ENCODE results near the gene LSAMP.

Gene LSAMP

GRCh38 chr3:115862099-115862498 lies 583.2 kb downstream of the LSAMP start:
- no peaks in the 10 kb centered on the region for H3F3A ChIP-seq (ENCODE audit: low read depth)
- no peaks in the 10 kb centered on the region for H3K9me3 ChIP-seq (ENCODE audit: insufficient read depth, low read depth, low read length)
- no peaks in the 10 kb centered on the region for H3K4me1 ChIP-seq (ENCODE audit: insufficient read depth, low read length, poor library complexity, severe bottlenecking)
- no peak overlapping the region for H3K4me2 ChIP-seq (ENCODE audit: low read depth, low read length, poor library complexity, severe bottlenecking)
- H3K27me3 ChIP-seq (ENCODE audit: insufficient read depth, low read length, poor library complexity, severe bottlenecking): no peaks in the 10 kb centered on the region
- no peaks in the 10 kb centered on the region for H3K79me2 ChIP-seq (ENCODE audit: insufficient read depth, low read length)
- H2AFZ ChIP-seq (ENCODE audit: low read length): no peak overlapping the region
- no peak overlapping the region for H3K9ac ChIP-seq (ENCODE audit: low read depth, low read length, poor library complexity, severe bottlenecking)
- H3K4me3 ChIP-seq (ENCODE audit: low read length, poor library complexity, severe bottlenecking): no peak overlapping the region
- no peaks in the 10 kb centered on the region for H3K36me3 ChIP-seq (ENCODE audit: insufficient read depth, low read length)
- H4K20me1 ChIP-seq (ENCODE audit: insufficient read depth, low read length, poor library complexity, severe bottlenecking): no peaks in the 10 kb centered on the region
- TF ChIP-seq EZH2phosphoT487 (IDR thresholded peaks at IDR 0.05; ENCODE audit: borderline replicate concordance) (no peak), CTCF (conservative IDR thresholded peaks at IDR 0.05; ENCODE audit: low read length) (no peak)
- no peaks in the 10 kb centered on the region for H3K9me2 ChIP-seq (replicated peaks; ENCODE audit: low read depth, low read length)

GRCh38 chr3:115861166-115861733 lies 584.0 kb downstream of the LSAMP start:
- no peaks in the 10 kb centered on the region for H3K9me3 ChIP-seq (ENCODE audit: insufficient read depth, low read depth, low read length)
- H3F3A ChIP-seq (ENCODE audit: low read depth): no peaks in the 10 kb centered on the region
- no peak overlapping the region for H3K9ac ChIP-seq (ENCODE audit: low read depth, low read length, poor library complexity, severe bottlenecking)
- no peaks in the 10 kb centered on the region for H3K4me1 ChIP-seq (ENCODE audit: insufficient read depth, low read length, poor library complexity, severe bottlenecking)
- H3K27me3 ChIP-seq (ENCODE audit: insufficient read depth, low read length, poor library complexity, severe bottlenecking): no peaks in the 10 kb centered on the region
- H2AFZ ChIP-seq (ENCODE audit: low read length): no peak overlapping the region
- H3K36me3 ChIP-seq (ENCODE audit: insufficient read depth, low read length): no peaks in the 10 kb centered on the region
- H3K4me3 ChIP-seq (ENCODE audit: low read length, poor library complexity, severe bottlenecking): no peak overlapping the region
- H3K9me2 ChIP-seq (replicated peaks; ENCODE audit: low read depth, low read length): no peaks in the 10 kb centered on the region
- TF ChIP-seq CTCF (conservative IDR thresholded peaks at IDR 0.05; ENCODE audit: low read length) (no peak), EZH2phosphoT487 (IDR thresholded peaks at IDR 0.05; ENCODE audit: borderline replicate concordance) (no peak)
- H3K4me2 ChIP-seq (ENCODE audit: low read depth, low read length, poor library complexity, severe bottlenecking): no peak overlapping the region
- H4K20me1 ChIP-seq (ENCODE audit: insufficient read depth, low read length, poor library complexity, severe bottlenecking): no peaks in the 10 kb centered on the region
- no peaks in the 10 kb centered on the region for H3K79me2 ChIP-seq (ENCODE audit: insufficient read depth, low read length)

GRCh38 chr3:115860766-115861165 lies 584.5 kb downstream of the LSAMP start:
- Histone ChIP-seq H3K9me2 (replicated peaks; ENCODE audit: low read depth, low read length) (no peaks in the 10 kb centered on the region), H2AFZ (ENCODE audit: low read length) (no peak overlapping the region), H3K27me3 (ENCODE audit: insufficient read depth, low read length, poor library complexity, severe bottlenecking) (no peaks in the 10 kb centered on the region)

More at GRCh38 chr3:115860766-115861165, 584.5 kb downstream of the LSAMP start:
- no peaks in the 10 kb centered on the region for H3K4me1 ChIP-seq (ENCODE audit: insufficient read depth, low read length, poor library complexity, severe bottlenecking)
- no peaks in the 10 kb centered on the region for H3F3A ChIP-seq (ENCODE audit: low read depth)
- H3K4me3 ChIP-seq (ENCODE audit: low read length, poor library complexity, severe bottlenecking): no peak overlapping the region
- TF ChIP-seq CTCF (conservative IDR thresholded peaks at IDR 0.05; ENCODE audit: low read length) (no peak), EZH2phosphoT487 (IDR thresholded peaks at IDR 0.05; ENCODE audit: borderline replicate concordance) (no peak)
- H3K79me2 ChIP-seq (ENCODE audit: insufficient read depth, low read length): no peaks in the 10 kb centered on the region
- no peaks in the 10 kb centered on the region for H3K36me3 ChIP-seq (ENCODE audit: insufficient read depth, low read length)
- H3K4me2 ChIP-seq (ENCODE audit: low read depth, low read length, poor library complexity, severe bottlenecking): no peak overlapping the region
- no peak overlapping the region for H3K9ac ChIP-seq (ENCODE audit: low read depth, low read length, poor library complexity, severe bottlenecking)
- H4K20me1 ChIP-seq (ENCODE audit: insufficient read depth, low read length, poor library complexity, severe bottlenecking): no peaks in the 10 kb centered on the region
- no peaks in the 10 kb centered on the region for H3K9me3 ChIP-seq (ENCODE audit: insufficient read depth, low read depth, low read length)
